Measurements from ENCODE around the gene SETBP1.

Gene SETBP1

GRCh38 chr18:44761812-44762211 is 81.1 kb downstream of the SETBP1 start:
- no peak for DNase-seq (ENCODE audit: low spot score)

DNA sequence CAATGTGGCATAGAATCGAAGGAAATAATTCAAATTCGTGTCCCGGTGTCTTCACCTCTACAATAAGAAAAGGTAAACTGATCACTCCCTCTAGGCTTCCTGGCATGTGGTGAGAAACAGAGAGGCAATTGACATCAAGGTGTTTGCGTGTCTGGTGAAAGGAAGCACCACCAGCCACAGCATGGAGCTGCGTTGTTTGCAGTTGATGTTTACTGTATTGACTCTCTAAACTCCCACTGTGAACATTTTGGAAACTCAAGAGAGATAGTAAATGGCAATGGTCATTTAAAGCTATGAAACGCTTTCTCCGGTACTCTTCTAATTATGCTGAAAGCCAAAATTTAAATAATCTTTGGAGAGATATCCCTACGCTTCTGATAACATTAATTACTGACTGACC is 82.6 kb downstream of the SETBP1 start:
- DNase-seq (ENCODE audit: low spot score) = no peak

DNA sequence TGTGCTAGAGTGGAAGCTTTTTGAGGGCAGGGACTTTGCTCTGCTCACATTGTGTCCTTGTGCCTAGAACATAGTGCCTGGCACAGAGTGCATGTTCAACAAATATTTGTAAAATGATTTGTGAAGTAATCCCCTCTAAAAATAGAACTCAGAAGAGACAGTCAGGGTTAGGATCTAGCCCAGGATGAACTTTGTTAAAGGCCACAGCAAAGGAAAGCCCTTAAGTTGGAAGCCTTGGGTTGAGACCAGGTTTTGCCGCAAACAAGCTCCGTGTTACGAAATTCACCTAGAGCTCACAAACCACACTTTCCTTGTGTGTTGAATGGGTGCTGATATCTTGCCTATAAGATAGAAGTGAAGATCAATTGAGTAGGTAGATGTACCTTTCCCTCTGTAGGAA is 84.2 kb downstream of the SETBP1 start:
- no peak for DNase-seq (ENCODE audit: low spot score)

GRCh38 chr18:44765456-44765855 is 84.8 kb downstream of the SETBP1 start:
- DNase-seq (ENCODE audit: low spot score) = no peak

- DNase-seq (ENCODE audit: low spot score) = no peak
Observed at GRCh38 chr18:44766450-44766849, 85.8 kb downstream of the SETBP1 start.

- DNase-seq (ENCODE audit: low spot score) = no peak
Observed at GRCh38 chr18:44767807-44768206, 87.1 kb downstream of the SETBP1 start.

GRCh38 chr18:44770641-44771040 is 90.0 kb downstream of the SETBP1 start:
- no peak for DNase-seq (ENCODE audit: low spot score)

- no peak for DNase-seq (ENCODE audit: low spot score)
Observed at GRCh38 chr18:44771572-44771955, 90.9 kb downstream of the SETBP1 start.

DNA sequence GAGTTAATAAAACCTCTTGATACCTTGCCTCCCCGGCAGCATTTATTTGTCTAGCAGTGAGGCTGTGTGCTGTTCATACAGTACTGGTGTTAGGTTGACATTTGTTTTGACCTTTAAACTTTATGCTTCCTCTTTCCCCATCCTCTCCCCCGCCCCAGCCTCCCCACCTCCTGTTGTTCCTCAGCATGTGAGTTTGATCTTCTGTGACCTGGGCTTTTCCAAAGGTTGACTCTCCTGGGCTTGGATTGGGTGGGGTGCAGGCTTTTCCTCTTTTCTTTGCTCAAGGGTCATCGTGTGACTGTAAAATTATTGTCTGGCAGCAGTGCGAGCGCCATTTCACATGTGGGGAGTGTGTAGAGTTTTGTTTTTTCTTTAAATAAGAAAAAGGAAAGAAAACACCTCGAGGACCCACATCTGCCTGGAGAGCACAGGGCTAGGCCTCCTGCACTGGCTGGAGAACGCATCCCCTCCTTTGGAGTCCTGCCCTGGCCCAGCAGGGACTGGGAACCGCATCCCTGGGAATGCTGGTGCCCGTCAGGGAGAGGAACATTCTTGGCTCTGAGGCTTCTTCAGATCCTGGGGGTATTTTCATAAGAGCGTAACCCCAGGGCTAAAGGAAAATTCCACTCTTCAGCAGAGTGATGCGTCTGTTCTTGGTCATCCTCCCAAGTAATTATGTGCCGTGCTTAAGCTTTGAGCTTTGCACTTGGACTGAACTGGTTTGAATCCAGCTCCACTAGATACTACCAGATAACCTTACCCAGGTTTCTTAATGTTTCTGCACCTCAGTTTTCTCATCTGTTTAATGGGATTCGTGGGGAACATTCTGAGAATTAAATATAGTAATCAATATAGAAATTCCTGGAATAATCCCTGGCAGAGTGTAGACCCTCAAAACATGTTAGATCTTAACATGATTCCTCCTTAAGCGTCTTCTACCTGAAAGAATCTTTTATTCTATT is 91.5 kb downstream of the SETBP1 start:
- peak; percentile 48 for DNase-seq (ENCODE audit: low spot score)

GRCh38 chr18:44773640-44774155 is 93.0 kb downstream of the SETBP1 start:
- DNase-seq (ENCODE audit: low spot score) = no peak

DNA sequence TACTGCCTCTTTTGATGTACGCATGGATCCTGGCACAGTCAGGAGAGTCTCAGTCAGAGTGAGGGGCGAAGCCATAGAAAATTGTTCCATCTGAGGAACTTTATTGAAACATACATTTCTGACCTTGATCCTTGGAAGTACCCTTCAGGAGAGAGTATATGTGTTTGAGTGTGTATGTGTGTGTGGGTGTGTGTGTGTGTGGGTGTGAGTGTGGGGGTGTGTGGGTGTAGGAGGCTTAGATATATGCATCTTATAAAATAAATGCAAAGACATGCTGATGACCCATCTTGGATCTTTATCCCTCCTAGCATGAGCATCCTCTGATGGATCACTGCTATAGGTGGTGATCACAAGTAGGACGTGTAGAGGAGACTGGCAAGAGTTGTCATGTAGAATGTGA is 93.5 kb downstream of the SETBP1 start:
- no peak for DNase-seq (ENCODE audit: low spot score)

DNA sequence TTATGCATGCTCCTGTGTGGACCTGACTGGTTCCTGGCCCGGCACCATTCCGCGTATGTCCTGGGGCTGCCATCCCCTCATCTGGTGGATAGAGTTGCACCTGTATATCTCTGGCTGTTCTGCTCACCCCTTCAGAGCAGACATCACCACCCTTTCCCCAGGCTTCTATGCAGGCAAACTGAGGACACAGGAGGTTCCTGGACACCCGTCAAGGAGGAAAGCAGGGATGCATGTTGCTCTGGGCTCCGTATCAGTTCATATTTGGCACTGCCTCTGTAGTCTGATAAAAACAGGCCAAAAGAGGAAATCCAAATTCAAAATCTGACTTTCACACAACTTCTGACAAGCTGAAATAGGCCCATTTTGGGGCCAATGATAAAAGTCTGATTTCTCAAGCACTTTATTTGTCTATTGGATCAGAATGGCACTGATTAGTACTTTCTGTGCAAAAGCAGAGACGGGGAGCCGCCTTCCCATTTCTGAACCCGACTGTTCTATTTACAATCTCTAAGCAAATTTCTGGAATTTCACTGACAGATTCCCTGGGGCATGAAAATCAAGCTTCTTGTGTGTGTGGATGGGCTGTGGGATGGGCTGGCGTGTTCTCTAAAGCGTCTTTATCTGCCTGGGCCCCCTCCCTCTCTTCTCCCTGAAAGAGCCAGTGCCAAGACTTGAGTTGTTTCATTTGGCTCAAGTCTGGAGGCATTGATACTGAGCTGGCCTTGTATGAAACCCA is 96.9 kb downstream of the SETBP1 start:
- no peak for DNase-seq (ENCODE audit: low spot score)

DNA sequence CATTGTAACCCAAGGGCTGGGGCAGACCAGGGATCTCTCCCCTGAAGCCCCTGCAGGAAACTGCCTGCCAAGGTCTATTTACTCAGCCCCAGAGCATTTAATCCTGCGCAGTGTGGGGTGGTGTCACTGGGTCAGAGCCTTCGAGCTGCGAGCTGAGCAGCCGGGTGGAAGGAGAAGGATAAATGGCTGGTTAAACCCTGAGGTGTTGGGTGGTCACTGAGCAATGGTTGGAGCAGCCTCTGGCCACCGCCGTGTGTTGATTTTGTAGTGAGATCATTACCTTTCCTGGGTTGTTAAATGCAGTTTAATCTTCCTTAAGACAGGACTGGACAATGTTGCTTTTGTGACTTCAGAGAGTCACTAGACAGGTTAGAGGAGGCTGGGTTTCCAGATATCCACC is 98.1 kb downstream of the SETBP1 start:
- no peak for DNase-seq (ENCODE audit: low spot score)

- no peak for DNase-seq (ENCODE audit: low spot score)
Observed at GRCh38 chr18:44779753-44780292, 99.1 kb downstream of the SETBP1 start.

GRCh38 chr18:44781886-44782285 is 101.2 kb downstream of the SETBP1 start:
- DNase-seq (ENCODE audit: low spot score) = no peak

- DNase-seq (ENCODE audit: low spot score) = no peak
Observed at GRCh38 chr18:44782617-44783016, 101.9 kb downstream of the SETBP1 start.

DNA sequence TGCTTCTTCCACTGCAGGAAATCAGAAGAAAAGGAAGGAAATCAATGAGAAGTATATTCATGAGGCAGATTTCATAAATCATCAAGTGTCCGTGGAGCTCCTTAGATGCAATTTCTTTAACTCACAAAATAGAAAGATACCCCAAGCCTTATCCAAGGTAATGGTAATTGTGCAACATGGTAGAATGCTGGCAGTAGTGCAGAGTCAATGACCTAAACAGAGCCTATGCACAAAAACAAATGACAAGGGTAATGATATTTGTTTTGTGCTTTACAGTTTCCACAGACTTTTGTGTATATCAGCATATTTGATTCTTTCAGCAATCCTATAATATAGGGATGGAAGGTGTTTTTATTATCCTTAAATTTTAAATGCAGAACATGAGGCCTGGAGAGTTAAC is 102.7 kb downstream of the SETBP1 start:
- DNase-seq (ENCODE audit: low spot score) = no peak

GRCh38 chr18:44786257-44786656 is 105.6 kb downstream of the SETBP1 start:
- DNase-seq (ENCODE audit: low spot score) = no peak

GRCh38 chr18:44786688-44787087 is 106.0 kb downstream of the SETBP1 start:
- no peak for DNase-seq (ENCODE audit: low spot score)

DNA sequence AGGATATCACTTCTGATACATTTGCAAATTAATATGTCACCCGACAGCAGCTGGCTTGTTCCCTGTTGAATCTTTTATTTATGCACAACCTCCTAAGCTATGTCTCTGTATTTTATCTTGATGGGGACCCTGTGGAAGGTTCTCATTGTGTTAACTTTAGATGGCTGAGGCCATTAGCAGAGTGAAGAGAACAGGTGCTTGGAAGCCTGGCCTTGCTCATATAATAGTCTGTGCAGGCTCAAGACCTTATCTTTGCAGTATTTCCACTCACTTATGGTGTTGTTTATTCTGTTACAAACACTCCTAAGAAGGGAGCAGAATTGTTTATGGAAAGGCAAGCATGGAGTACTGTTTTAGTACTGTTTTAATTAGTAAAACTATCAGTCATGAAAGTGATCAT is 107.6 kb downstream of the SETBP1 start:
- no peak for DNase-seq (ENCODE audit: low spot score)

DNA sequence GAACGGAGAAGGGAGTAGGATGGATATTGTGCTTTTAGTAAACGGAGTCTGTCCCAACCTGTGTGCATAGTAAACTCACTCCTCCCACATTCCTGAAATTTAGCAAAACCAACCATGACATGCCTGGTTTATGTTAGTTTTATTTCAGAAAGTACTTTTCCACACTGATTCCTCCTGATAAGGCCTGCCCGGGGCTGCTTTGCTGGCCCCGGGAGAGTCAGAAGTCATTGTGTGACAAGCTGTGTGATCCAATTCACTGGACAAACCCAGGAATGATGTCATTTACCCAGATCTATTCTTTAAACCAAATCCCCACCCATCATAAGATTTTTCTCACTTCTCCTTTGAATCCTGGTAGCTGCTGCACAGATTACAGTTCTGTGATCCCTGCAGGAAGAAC is 109.0 kb downstream of the SETBP1 start:
- no peak for DNase-seq (ENCODE audit: low spot score)

GRCh38 chr18:44790860-44791259 is 110.2 kb downstream of the SETBP1 start:
- DNase-seq (ENCODE audit: low spot score) = no peak

GRCh38 chr18:44791520-44791919 is 110.8 kb downstream of the SETBP1 start:
- no peak for DNase-seq (ENCODE audit: low spot score)

Data from HuH-7.5 (cell line).